Adrenal gland (tissue), 5 donors: ENCODE measurements around the gene NEK2.

Source experiments
- CTCF ChIP-seq, 6 experiments: fragments of 450-650 bp in 4 of 6; fragments of 200-600 bp in 2 of 6; sonication (generic) in 1 of 6; IDR thresholded peaks; 1 replicate in 5 of 6; 2 replicates in 1 of 6; pipeline versions ENCODE4 v1.5.1 to v1.8.0; 2016 to 2021; ENCODE audit warnings: antibody characterized with exemption in 6 of 6, mild to moderate bottlenecking in 2 of 6, moderate library complexity in 1 of 6
- POLR2A ChIP-seq, 2 donors: fragments of 450-650 bp; IDR thresholded peaks; one replicate each; pipeline ENCODE4 v1.6.1; 2017; ENCODE audit warnings: antibody characterized with exemption in 2 of 2, mild to moderate bottlenecking in 2 of 2, moderate library complexity in 1 of 2
- donor health status: DM: no; HTN: no; CAD: no.

DNA sequence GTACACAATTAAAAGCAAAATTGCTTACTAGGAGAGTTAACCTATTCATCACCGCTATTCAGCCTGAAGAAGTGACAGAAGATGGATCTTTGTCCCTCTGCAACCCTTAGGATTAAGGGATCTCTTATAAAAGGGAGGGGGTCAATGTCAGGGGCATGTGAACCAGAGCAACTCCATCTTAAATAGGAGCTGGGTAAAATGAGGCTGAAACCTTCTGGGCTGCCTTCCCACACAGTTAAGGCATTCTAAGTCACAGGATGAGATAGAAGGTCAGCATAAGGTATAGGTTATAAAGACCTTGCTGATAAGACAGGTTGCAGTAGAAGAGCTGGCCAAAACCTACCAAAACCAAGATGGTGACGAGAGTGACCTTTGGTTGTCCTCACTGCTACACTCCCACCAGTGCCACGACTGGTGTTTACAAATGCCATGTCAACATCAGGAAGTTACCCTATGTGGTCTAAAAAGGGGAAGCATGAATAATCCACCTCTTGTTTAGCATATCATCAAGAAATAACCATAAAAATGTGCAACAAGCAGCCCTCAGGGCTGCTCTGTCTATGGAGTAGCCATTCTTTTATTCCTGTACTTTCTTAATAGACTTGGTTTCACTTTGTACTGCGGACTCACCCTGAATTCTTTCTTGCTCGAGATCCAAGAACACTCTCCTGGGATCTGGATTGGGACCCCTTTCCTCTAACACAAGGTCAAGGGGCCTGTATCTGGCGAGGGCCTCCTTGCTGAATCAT lies 35.3 kb upstream of the NEK2 start:
- no peak for TF ChIP-seq CTCF (IDR thresholded peaks at IDR 0.05)
- TF ChIP-seq POLR2A (IDR thresholded peaks at IDR 0.05): no peak
